Mesenchymal stem cell (in vitro differentiated cells and primary cell): ENCODE measurements around the gene GRIK4.

Source experiments
- DNase-seq: peaks from one replicate; pipeline ENCODE4 v3.0.0-alpha.2; 2013
- H2AFZ ChIP-seq: one replicate; pipeline ENCODE4 v1.6.1; 2013; ENCODE audit warnings: low read depth, mild to moderate bottlenecking, control low read depth, inconsistent platforms, low read length, moderate library complexity
- H2AK5ac ChIP-seq: 2 replicates; pipeline ENCODE4 v1.6.1; 2013; ENCODE audit warnings: low read length, moderate library complexity, mild to moderate bottlenecking, inconsistent platforms; ENCODE audit not compliant: severe bottlenecking
- H2BK120ac ChIP-seq: one replicate; pipeline ENCODE4 v1.6.1; 2013; ENCODE audit warnings: low read depth, mild to moderate bottlenecking, inconsistent platforms, low read length, moderate library complexity
- H2BK12ac ChIP-seq, 2 experiments: one replicate each; pipeline ENCODE4 v1.6.1; 2013; ENCODE audit warnings: inconsistent platforms in 2 of 2, low read length in 2 of 2, mild to moderate bottlenecking in 2 of 2, moderate library complexity in 2 of 2, control low read depth in 1 of 2
- H2BK15ac ChIP-seq: one replicate; pipeline ENCODE4 v1.6.1; 2013; ENCODE audit warnings: mild to moderate bottlenecking, low read depth, inconsistent platforms; ENCODE audit not compliant: poor library complexity, severe bottlenecking
- H2BK5ac ChIP-seq: 2 replicates; pipeline ENCODE4 v1.6.1; 2013; ENCODE audit warnings: low read depth, mild to moderate bottlenecking, low read length, control low read depth, inconsistent platforms; ENCODE audit not compliant: poor library complexity, severe bottlenecking
- H3K14ac ChIP-seq, 2 experiments: one replicate each; pipeline ENCODE4 v1.6.1; 2013; ENCODE audit warnings: inconsistent platforms in 2 of 2, low read length in 2 of 2, control low read depth in 1 of 2, mild to moderate bottlenecking in 1 of 2, moderate library complexity in 1 of 2
- H3K18ac ChIP-seq, 2 experiments: one replicate each; pipeline ENCODE4 v1.6.1; 2013; ENCODE audit warnings: inconsistent platforms in 2 of 2, low read length in 2 of 2, control low read depth in 1 of 2, low read depth in 1 of 2, mild to moderate bottlenecking in 1 of 2
- H3K23ac ChIP-seq, 2 experiments: one replicate each; pipeline ENCODE4 v1.6.1; 2013; ENCODE audit warnings: inconsistent platforms in 2 of 2, low read length in 2 of 2, mild to moderate bottlenecking in 2 of 2, moderate library complexity in 2 of 2, control low read depth in 1 of 2
- H3K27ac ChIP-seq: 2 replicates; pipeline ENCODE4 v1.5.1; 2013; ENCODE audit warnings: mild to moderate bottlenecking, moderate library complexity, low read length, control low read depth, inconsistent platforms; ENCODE audit not compliant: poor library complexity, severe bottlenecking
- H3K27me3 ChIP-seq, 2 experiments: 2 replicates each; pipeline versions ENCODE4 v1.6.1 to v1.7.0; 2013; ENCODE audit warnings: low read length in 2 of 2, mild to moderate bottlenecking in 2 of 2, moderate library complexity in 2 of 2, control low read depth in 1 of 2, inconsistent platforms in 1 of 2; ENCODE audit not compliant: control insufficient read depth in 1 of 2, insufficient read depth in 1 of 2
- H3K36me3 ChIP-seq, 2 experiments: 2 replicates each; pipeline versions ENCODE4 v1.6.1 to v1.7.0; 2013; ENCODE audit warnings: low read length in 2 of 2, control low read depth in 1 of 2, inconsistent platforms in 1 of 2, low read depth in 1 of 2, mild to moderate bottlenecking in 1 of 2; ENCODE audit not compliant: insufficient read depth in 2 of 2, control insufficient read depth in 1 of 2
- H3K4ac ChIP-seq, 2 experiments: one replicate each; pipeline ENCODE4 v1.6.1; 2013; ENCODE audit warnings: inconsistent platforms in 2 of 2, low read length in 2 of 2, mild to moderate bottlenecking in 2 of 2, moderate library complexity in 2 of 2, control low read depth in 1 of 2, low read depth in 1 of 2
- H3K4me1 ChIP-seq: 2 replicates; pipeline ENCODE4 v1.6.1; 2013; ENCODE audit warnings: low read depth, low read length, control low read depth; ENCODE audit not compliant: control insufficient read depth, insufficient read depth
- H3K4me2 ChIP-seq: 2 replicates; pipeline ENCODE4 v1.6.1; 2013; ENCODE audit warnings: low read length, mild to moderate bottlenecking, inconsistent platforms; ENCODE audit not compliant: poor library complexity, severe bottlenecking
- H3K4me3 ChIP-seq, 2 experiments: 2 replicates each; pipeline versions ENCODE4 v1.5.1 to v1.7.0; 2013; ENCODE audit warnings: low read length in 2 of 2, mild to moderate bottlenecking in 2 of 2, control low read depth in 1 of 2, low read depth in 1 of 2; ENCODE audit not compliant: insufficient read depth in 1 of 2
- H3K79me1 ChIP-seq: replicated peaks from 2 replicates; pipeline ENCODE4 v1.6.1; 2013; ENCODE audit warnings: mild to moderate bottlenecking, control low read depth, low read length, inconsistent platforms; ENCODE audit not compliant: poor library complexity, severe bottlenecking
- H3K9ac ChIP-seq: 2 replicates; pipeline ENCODE4 v1.7.0; 2013; ENCODE audit warnings: mild to moderate bottlenecking, low read length, moderate library complexity
- H3K9me3 ChIP-seq: 2 replicates; pipeline ENCODE4 v1.7.0; 2013; ENCODE audit warnings: mild to moderate bottlenecking, low read length; ENCODE audit not compliant: control insufficient read depth
- H4K8ac ChIP-seq: one replicate; pipeline ENCODE4 v1.6.1; 2013; ENCODE audit warnings: inconsistent platforms, mild to moderate bottlenecking, low read length, moderate library complexity
- H4K91ac ChIP-seq: one replicate; pipeline ENCODE4 v1.6.1; 2013; ENCODE audit warnings: mild to moderate bottlenecking, low read length, inconsistent platforms
- WGBS: methylation state at CpG from one replicate; pipeline ENCODE4 v1.1.7; 2013; ENCODE audit warnings: mixed read lengths; 5-methylcytosine and 5-hydroxymethylcytosine counted together

Gene GRIK4

GRCh38 chr11:120521176-120521575 is 9.6 kb downstream of the GRIK4 start:
- no peaks in the 10 kb centered on the region for H3K9me3 ChIP-seq
- H2BK15ac ChIP-seq = no peak overlapping the region
- no peak overlapping the region for H3K14ac ChIP-seq
- H3K4me3 ChIP-seq = no peak overlapping the region
- no peak overlapping the region for H3K4ac ChIP-seq
- H3K4me1 ChIP-seq = peaks cover 20% of the 10 kb centered on the region
- no peak overlapping the region for H3K27ac ChIP-seq
- H4K91ac ChIP-seq = no peak overlapping the region
- H2BK120ac ChIP-seq = no peak overlapping the region
- no peaks in the 10 kb centered on the region for H3K79me1 ChIP-seq
- H4K8ac ChIP-seq = no peak overlapping the region
- 94% methylated on average over 7 of the region's 7 CpGs for WGBS
- H2BK12ac ChIP-seq = no peak overlapping the region
- no peaks in the 10 kb centered on the region for H3K36me3 ChIP-seq
- no peak for DNase-seq
- H2AK5ac ChIP-seq = no peak overlapping the region
- no peak overlapping the region for H3K4me2 ChIP-seq
- H3K9ac ChIP-seq = no peak overlapping the region
- peaks cover 21 to 73% of the 10 kb centered on the region in 2 experiments for H3K27me3 ChIP-seq
- H3K23ac ChIP-seq = no peak overlapping the region
- H2BK5ac ChIP-seq = no peak overlapping the region
- H3K18ac ChIP-seq = no peak overlapping the region
- H2AFZ ChIP-seq = no peak overlapping the region

GRCh38 chr11:120522021-120522420 is 10.5 kb downstream of the GRIK4 start:
- no peaks in the 10 kb centered on the region for H3K36me3 ChIP-seq
- H2BK120ac ChIP-seq = no peak overlapping the region
- H2AFZ ChIP-seq = no peak overlapping the region
- H3K9me3 ChIP-seq = no peaks in the 10 kb centered on the region
- no peak overlapping the region for H2BK5ac ChIP-seq
- H3K27ac ChIP-seq = no peak overlapping the region
- no peak overlapping the region for H4K8ac ChIP-seq
- no peak for DNase-seq
- H3K4ac ChIP-seq = no peak overlapping the region
- no peak overlapping the region for H4K91ac ChIP-seq
- H3K9ac ChIP-seq = no peak overlapping the region
- no peak overlapping the region for H3K4me2 ChIP-seq
- H3K14ac ChIP-seq = no peak overlapping the region
- no peak overlapping the region for H3K18ac ChIP-seq
- H3K79me1 ChIP-seq = no peaks in the 10 kb centered on the region
- 99% methylated on average over 11 of the region's 11 CpGs for WGBS
- H3K23ac ChIP-seq = no peak overlapping the region
- no peak overlapping the region for H2AK5ac ChIP-seq
- H3K4me1 ChIP-seq = peaks cover 18% of the 10 kb centered on the region
- no peak overlapping the region for H2BK12ac ChIP-seq
- no peak overlapping the region for H2BK15ac ChIP-seq
- H3K4me3 ChIP-seq = no peak overlapping the region
- peaks cover 21 to 65% of the 10 kb centered on the region in 2 experiments for H3K27me3 ChIP-seq

GRCh38 chr11:120522736-120523135 is 11.2 kb downstream of the GRIK4 start:
- Histone ChIP-seq H3K4me1 (peaks cover 18% of the 10 kb centered on the region), H3K23ac (no peak overlapping the region), H3K36me3 (no peaks in the 10 kb centered on the region), H3K79me1 (no peaks in the 10 kb centered on the region), H3K27me3 (peaks cover 28 to 63% of the 10 kb centered on the region in 2 experiments), H3K27ac (no peak overlapping the region), H2AFZ (no peak overlapping the region), H3K4me3 (no peak overlapping the region), H3K9ac (no peak overlapping the region), H2BK12ac (no peak overlapping the region), H2BK5ac (no peak overlapping the region), H3K4ac (no peak overlapping the region), H2AK5ac (no peak overlapping the region), H4K8ac (no peak overlapping the region), H2BK120ac (no peak overlapping the region), H3K4me2 (no peak overlapping the region), H3K9me3 (no peaks in the 10 kb centered on the region), H3K18ac (no peak overlapping the region), H2BK15ac (no peak overlapping the region), H3K14ac (peak overlapping the region in 1 of 2 experiments; percentile 4), H4K91ac (no peak overlapping the region)
- 91% methylated on average over 3 of the region's 3 CpGs for WGBS
- no peak for DNase-seq

GRCh38 chr11:120523196-120523595 is 11.6 kb downstream of the GRIK4 start:
- H3K27me3 ChIP-seq = peaks cover 29 to 60% of the 10 kb centered on the region in 2 experiments
- no peak overlapping the region for H2AFZ ChIP-seq
- H3K14ac ChIP-seq = no peak overlapping the region
- no peak overlapping the region for H3K4me3 ChIP-seq
- no peak overlapping the region for H2BK15ac ChIP-seq
- H3K9me3 ChIP-seq = no peaks in the 10 kb centered on the region
- no peak overlapping the region for H3K4me2 ChIP-seq
- H3K27ac ChIP-seq = no peak overlapping the region
- H2BK12ac ChIP-seq = peak overlapping the region in 1 of 2 experiments; percentile 37
- no peak overlapping the region for H2AK5ac ChIP-seq
- no peaks in the 10 kb centered on the region for H3K36me3 ChIP-seq
- H3K4ac ChIP-seq = no peak overlapping the region
- H2BK5ac ChIP-seq = no peak overlapping the region
- 41% methylated on average over 11 of the region's 12 CpGs for WGBS
- peaks cover 14% of the 10 kb centered on the region for H3K4me1 ChIP-seq
- H3K23ac ChIP-seq = no peak overlapping the region
- H3K18ac ChIP-seq = peak overlapping the region; percentile 16 to 42
- no peak for DNase-seq
- H4K8ac ChIP-seq = no peak overlapping the region
- H2BK120ac ChIP-seq = no peak overlapping the region
- H3K9ac ChIP-seq = no peak overlapping the region
- no peak overlapping the region for H4K91ac ChIP-seq
- no peaks in the 10 kb centered on the region for H3K79me1 ChIP-seq
